NT2/D1 (cell line): ENCODE results near the gene GIT2.
"Not testable (repeated sequence)": the region's sequence is repeated elsewhere in the genome, so short reads cannot be mapped to it uniquely, and the experiment has no call there.

Experiments used
- SUZ12 ChIP-seq: IDR thresholded peaks from 2 replicates; pipeline ENCODE4 v1.6.1; 2011; ENCODE audit not compliant: insufficient read length, insufficient read depth; ENCODE audit errors: extremely low read depth
- ZNF274 ChIP-seq: IDR thresholded peaks from 2 replicates; pipeline ENCODE4 v1.6.1; 2011; ENCODE audit warnings: mild to moderate bottlenecking, low read depth, low read length

GRCh38 chr12:110008681-110009398 is 12.7 kb upstream of the GIT2 start:
- not testable (repeated sequence) for TF ChIP-seq ZNF274, SUZ12
